Measurements from ENCODE around the gene CDH23.

GRCh38 chr10:71805776-71806703 lies 409.3 kb downstream of the CDH23 start:
- TF ChIP-seq CSDC2 (CRISPR knock-in tag; IDR thresholded peaks at IDR 0.05) (no peak), CREB5 (CRISPR knock-in tag; IDR thresholded peaks at IDR 0.05; ENCODE audit: low read depth) (no peak)
